ENCODE results near the gene LETMD1. TPM values are rescaled to one million over a fixed set of nuclear protein-coding genes. Genes with fewer than 3 reads are reported as not detected.

LETMD1 gene
- total RNA-seq, 1 experiment from 2014 or later: 47.1 TPM

DNA sequence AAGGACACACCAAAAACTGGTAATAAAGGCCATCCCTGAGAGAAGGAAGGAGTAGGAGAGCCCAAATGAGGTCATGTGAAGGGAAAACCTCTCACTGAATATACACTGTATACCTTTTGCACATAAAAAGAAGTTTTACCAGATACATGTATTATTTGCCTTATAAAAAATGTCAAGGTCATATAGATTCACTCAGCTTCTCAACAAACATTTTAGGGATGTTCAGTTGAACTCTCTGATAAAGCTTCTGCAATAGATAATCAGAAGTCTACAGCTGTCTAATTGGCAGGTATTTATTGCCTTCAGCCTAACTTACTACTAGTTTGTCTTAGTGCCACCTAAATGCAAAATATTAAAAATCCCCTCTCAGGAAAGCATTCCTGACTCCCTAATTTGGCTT lies 30.7 kb upstream of the LETMD1 start:
- Histone ChIP-seq H3K9ac (ENCODE audit: low read length) (no peak overlapping the region), H3K9me3 (ENCODE audit: low read length) (no peaks in the 10 kb centered on the region), H4K20me1 (ENCODE audit: low read length) (0 out of 2 replicates have a peak, but pooled peaks cover 3% of the 10 kb centered on the region), H3K79me2 (ENCODE audit: low read length) (peaks cover 96% of the 10 kb centered on the region), H3K9me2 (replicated peaks; ENCODE audit: low read length) (no peaks in the 10 kb centered on the region), H3K4me3 (ENCODE audit: low read length) (no peak overlapping the region), H3K36me3 (ENCODE audit: low read depth, low read length) (no peaks in the 10 kb centered on the region), H2AFZ (ENCODE audit: low read length) (no peak overlapping the region), H3K4me2 (ENCODE audit: low read length) (no peak overlapping the region), H3K4me1 (ENCODE audit: insufficient read depth, low read length) (no peaks in the 10 kb centered on the region), H3K27ac (ENCODE audit: low read length) (no peak overlapping the region), H3F3A (ENCODE audit: low read length, unreplicated experiment) (no peaks in the 10 kb centered on the region), H3K27me3 (ENCODE audit: low read length) (no peaks in the 10 kb centered on the region)
- CTCF ChIA-PET: no interaction called here
- BruUV-seq (replicated peaks): no TSS peak
- no peak for TF ChIP-seq EZH2phosphoT487 (IDR thresholded peaks at IDR 0.05; ENCODE audit: borderline replicate concordance, low read length)
- TF ChIP-seq, protein P1, sequence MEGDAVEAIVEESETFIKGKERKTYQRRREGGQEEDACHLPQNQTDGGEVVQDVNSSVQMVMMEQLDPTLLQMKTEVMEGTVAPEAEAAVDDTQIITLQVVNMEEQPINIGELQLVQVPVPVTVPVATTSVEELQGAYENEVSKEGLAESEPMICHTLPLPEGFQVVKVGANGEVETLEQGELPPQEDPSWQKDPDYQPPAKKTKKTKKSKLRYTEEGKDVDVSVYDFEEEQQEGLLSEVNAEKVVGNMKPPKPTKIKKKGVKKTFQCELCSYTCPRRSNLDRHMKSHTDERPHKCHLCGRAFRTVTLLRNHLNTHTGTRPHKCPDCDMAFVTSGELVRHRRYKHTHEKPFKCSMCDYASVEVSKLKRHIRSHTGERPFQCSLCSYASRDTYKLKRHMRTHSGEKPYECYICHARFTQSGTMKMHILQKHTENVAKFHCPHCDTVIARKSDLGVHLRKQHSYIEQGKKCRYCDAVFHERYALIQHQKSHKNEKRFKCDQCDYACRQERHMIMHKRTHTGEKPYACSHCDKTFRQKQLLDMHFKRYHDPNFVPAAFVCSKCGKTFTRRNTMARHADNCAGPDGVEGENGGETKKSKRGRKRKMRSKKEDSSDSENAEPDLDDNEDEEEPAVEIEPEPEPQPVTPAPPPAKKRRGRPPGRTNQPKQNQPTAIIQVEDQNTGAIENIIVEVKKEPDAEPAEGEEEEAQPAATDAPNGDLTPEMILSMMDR (conservative IDR thresholded peaks at IDR 0.05; ENCODE audit: low read depth, low read length): no peak
- TF ChIP-seq EZH2 (IDR thresholded peaks at IDR 0.05; ENCODE audit: low read length, unreplicated experiment): no peak
- intact Hi-C loops (cut with micrococcal nuclease): no loop called here
- ATAC-seq (no peak), DNase-seq (no peak)
- POLR2A ChIA-PET (ENCODE audit: unreplicated experiment): no interaction called here

DNA sequence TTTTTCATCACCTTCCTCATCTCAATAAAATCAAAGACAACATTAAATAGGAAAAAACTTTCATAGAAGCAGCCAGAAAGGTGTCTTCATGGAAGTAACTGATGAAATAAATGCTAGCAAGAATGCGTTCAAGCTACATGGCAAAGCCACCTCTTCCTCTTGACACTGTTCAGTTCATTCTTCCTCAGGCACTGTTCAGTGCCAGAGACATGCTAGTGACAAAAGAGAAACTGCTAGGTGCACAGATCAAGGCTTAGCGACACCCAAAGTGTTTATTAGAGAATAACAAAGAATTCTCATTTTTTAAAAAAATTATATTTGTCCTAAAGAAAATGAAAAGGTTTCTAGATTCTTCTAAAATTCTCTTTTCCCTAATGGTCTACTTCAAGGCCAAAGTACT lies 29.2 kb upstream of the LETMD1 start:
- 0 out of 2 replicates have a peak, but pooled peaks cover 3% of the 10 kb centered on the region for H4K20me1 ChIP-seq (ENCODE audit: low read length)
- intact Hi-C loops (cut with micrococcal nuclease): no loop called here

DNA sequence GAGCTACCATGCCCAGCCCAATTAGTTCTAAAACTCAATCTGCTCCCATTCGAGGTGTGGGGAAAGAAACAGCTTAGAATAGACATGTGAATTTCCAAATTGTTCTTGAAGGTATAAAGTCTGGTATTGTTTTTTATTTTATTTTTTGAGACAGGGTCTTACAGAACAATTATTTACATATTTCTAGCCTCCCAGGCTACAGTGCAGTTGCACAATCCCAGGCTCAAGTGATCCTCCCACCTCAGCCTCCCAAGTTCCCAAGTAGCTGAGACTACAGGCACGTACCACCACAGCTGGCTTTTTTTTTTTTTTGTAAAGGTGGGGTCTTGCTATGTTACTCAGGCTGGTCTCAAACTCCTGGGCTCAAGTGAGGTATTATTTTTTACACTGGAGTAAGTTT lies 28.2 kb upstream of the LETMD1 start:
- Histone ChIP-seq H3K4me2 (ENCODE audit: low read length) (no peak overlapping the region), H3K4me1 (ENCODE audit: insufficient read depth, low read length) (peaks cover 7% of the 10 kb centered on the region), H3K79me2 (ENCODE audit: low read length) (peaks cover 93% of the 10 kb centered on the region), H4K20me1 (ENCODE audit: low read length) (0 out of 2 replicates have a peak, but pooled peaks cover 3% of the 10 kb centered on the region), H3K9ac (ENCODE audit: low read length) (no peak overlapping the region), H3F3A (ENCODE audit: low read length, unreplicated experiment) (no peaks in the 10 kb centered on the region), H3K9me3 (ENCODE audit: low read length) (no peaks in the 10 kb centered on the region), H3K27me3 (ENCODE audit: low read length) (no peaks in the 10 kb centered on the region), H3K9me2 (replicated peaks; ENCODE audit: low read length) (no peaks in the 10 kb centered on the region), H3K36me3 (ENCODE audit: low read depth, low read length) (no peaks in the 10 kb centered on the region), H3K4me3 (ENCODE audit: low read length) (no peak overlapping the region), H2AFZ (ENCODE audit: low read length) (no peak overlapping the region), H3K27ac (ENCODE audit: low read length) (no peak overlapping the region)
- DNase-seq: no peak
- ATAC-seq: no peak
- intact Hi-C loops (cut with micrococcal nuclease): no loop called here
- ChIA-PET CTCF (interaction anchor here (0.6 kb wide), 1 partner anchor 25 kb away, joined by 4 read pairs; no protein-coding TSS in a partner anchor), POLR2A (ENCODE audit: unreplicated experiment) (interaction anchor here (0.5 kb wide), 1 partner anchor 29 kb away, joined by 3 read pairs; no protein-coding TSS in a partner anchor)
- BruUV-seq (replicated peaks): no TSS peak
- TF ChIP-seq EZH2 (IDR thresholded peaks at IDR 0.05; ENCODE audit: low read length, unreplicated experiment): no peak
- TF ChIP-seq EZH2phosphoT487 (IDR thresholded peaks at IDR 0.05; ENCODE audit: borderline replicate concordance, low read length): no peak
- TF ChIP-seq, protein P1 (conservative IDR thresholded peaks at IDR 0.05; ENCODE audit: low read depth, low read length): no peak

More for the DNA sequence above, 29.2 kb upstream of the LETMD1 start:
- Histone ChIP-seq H3K36me3 (ENCODE audit: low read depth, low read length) (no peaks in the 10 kb centered on the region), H3K27me3 (ENCODE audit: low read length) (no peaks in the 10 kb centered on the region), H3K27ac (ENCODE audit: low read length) (no peak overlapping the region), H2AFZ (ENCODE audit: low read length) (no peak overlapping the region), H3K4me3 (ENCODE audit: low read length) (no peak overlapping the region), H3K4me1 (ENCODE audit: insufficient read depth, low read length) (peaks cover 6% of the 10 kb centered on the region), H3K9ac (ENCODE audit: low read length) (no peak overlapping the region), H3F3A (ENCODE audit: low read length, unreplicated experiment) (no peaks in the 10 kb centered on the region), H3K9me3 (ENCODE audit: low read length) (no peaks in the 10 kb centered on the region), H3K4me2 (ENCODE audit: low read length) (no peak overlapping the region), H3K79me2 (ENCODE audit: low read length) (peaks cover 96% of the 10 kb centered on the region), H3K9me2 (replicated peaks; ENCODE audit: low read length) (no peaks in the 10 kb centered on the region)
- no peak for ATAC-seq
- BruUV-seq (replicated peaks): no TSS peak
- TF ChIP-seq EZH2phosphoT487 (IDR thresholded peaks at IDR 0.05; ENCODE audit: borderline replicate concordance, low read length) (no peak), EZH2 (IDR thresholded peaks at IDR 0.05; ENCODE audit: low read length, unreplicated experiment) (no peak)
- TF ChIP-seq, protein P1 (conservative IDR thresholded peaks at IDR 0.05; ENCODE audit: low read depth, low read length): no peak
- CTCF ChIA-PET: no interaction called here
- no peak for DNase-seq
- POLR2A ChIA-PET (ENCODE audit: unreplicated experiment): no interaction called here

All from PC-3 (cell line).